Uterine smooth muscle cell (primary cell): ENCODE data around the gene CENPVL2. TPM values are rescaled to one million over a fixed set of nuclear protein-coding genes. Genes with fewer than 3 reads are reported as not detected.

ENCODE experiments used
- total RNA-seq: library from RNA; depleted of rRNA; stranded (reverse); fragments of >200 nt; gene quantifications from 2 replicates; pipeline ENCODE4 v1.2.3, GENCODE V29; 2014

Gene CENPVL2
- not detected in 2 replicates for total RNA-seq

GRCh38 chrX:51682720-51683062 lies at the start of gene CENPVL2:
Gene CENPVL2 (minus strand): TSS chrX:51682831. CDS start chrX:51682831, 0 bp downstream.

GRCh38 chrX:51710277-51711164 lies 27.9 kb upstream of the CENPVL2 start, which contains the start of gene CENPVL1:
Gene CENPVL1 (plus strand): TSS chrX:51710512. CDS start chrX:51710512, 0 bp downstream.

Other genes starting within 250 kb of the CENPVL2 start
- 12.2 and 16.0 TPM in 2 replicates for gene NUDT11, start 186.2 kb downstream of the CENPVL2 start, total RNA-seq
- gene CENPVL3, start 63.9 kb downstream of the CENPVL2 start, total RNA-seq, result not detected in 2 replicates
- not detected in 2 replicates for gene CENPVL1, start 27.7 kb upstream of the CENPVL2 start, total RNA-seq
- 8.1 and 8.4 TPM in 2 replicates for gene GSPT2, start 60.6 kb upstream of the CENPVL2 start, total RNA-seq
- gene MAGED1, start 210.8 kb upstream of the CENPVL2 start, total RNA-seq, result 90.4 and 114 TPM in 2 replicates